Stomach (tissue), 9 donors: Measurements from ENCODE around the gene TEPSIN. TPM values are rescaled to one million over a fixed set of nuclear protein-coding genes. Genes with fewer than 3 reads are reported as not detected.

Source experiments
- DNase-seq, 2 donors: peaks; one replicate each; pipeline versions ENCODE4 v3.0.0 to v3.0.0-alpha.2; 2013 to 2019
- H3K27ac ChIP-seq, 5 donors: fragments of 200-600 bp in 4 of 5; sonication (generic) in 4 of 5; one replicate each; pipeline ENCODE4 v1.5.1; 2013 to 2019; ENCODE audit warnings: mild to moderate bottlenecking in 1 of 5, moderate library complexity in 1 of 5
- H3K27me3 ChIP-seq, 3 donors: fragments of 200-600 bp; sonication (generic); one replicate each; pipeline ENCODE4 v1.5.1; 2017 to 2019; ENCODE audit warnings: mixed run types in 1 of 3
- H3K36me3 ChIP-seq, 4 donors: fragments of 200-600 bp; sonication (generic); 1 replicate in 3 of 4; 2 replicates in 1 of 4; pipeline ENCODE4 v1.5.1; 2016 to 2019
- H3K4me1 ChIP-seq, 4 donors: fragments of 200-600 bp; sonication (generic); one replicate each; pipeline ENCODE4 v1.5.1; 2016 to 2019
- H3K4me3 ChIP-seq, 4 donors: fragments of 200-600 bp; sonication (generic) in 3 of 4; one replicate each; pipeline ENCODE4 v1.5.1; 2016 to 2019; ENCODE audit warnings: mild to moderate bottlenecking in 1 of 4
- H3K9me3 ChIP-seq, 4 donors: fragments of 200-600 bp; sonication (generic); one replicate each; pipeline ENCODE4 v1.5.1; 2016 to 2019
- CTCF ChIP-seq, 7 experiments: fragments of 450-650 bp in 4 of 7; fragments of 200-600 bp in 3 of 7; sonication (generic) in 3 of 7; IDR thresholded peaks; one replicate each; pipeline ENCODE4 v1.5.1; 2016 to 2019; ENCODE audit warnings: antibody characterized with exemption in 7 of 7, control low read depth in 2 of 7, mild to moderate bottlenecking in 1 of 7
- EP300 ChIP-seq: sonication (generic); formaldehyde crosslinking; IDR thresholded peaks from one replicate; pipeline ENCODE4 v1.6.1; 2017; ENCODE audit warnings: antibody characterized with exemption
- POLR2A ChIP-seq, 4 donors: fragments of 450-650 bp; IDR thresholded peaks; one replicate each; pipeline ENCODE4 v1.6.1; 2016; ENCODE audit warnings: antibody characterized with exemption in 4 of 4, control low read depth in 2 of 4, mild to moderate bottlenecking in 1 of 4, moderate library complexity in 1 of 4
- POLR2AphosphoS5 ChIP-seq, 3 donors: sonication (generic); formaldehyde crosslinking; IDR thresholded peaks; one replicate each; pipeline ENCODE4 v1.6.1; 2016; ENCODE audit warnings: antibody characterized with exemption in 3 of 3
- WGBS, 5 donors: extraction: QIAGEN DNeasy Blood & Tissue Kit in 3 of 5; methylation state at CpG; one replicate each; pipeline versions ENCODE4 v1.1.5 to v1.1.7; 2013 to 2018; 5-methylcytosine and 5-hydroxymethylcytosine counted together
- intact Hi-C: fragments of 100-400 bp; cut with DNase I; formaldehyde crosslinking; loops from one replicate; pipeline ENCODE4 v1.15.1; 2023; ENCODE audit warnings: low total_unique reads
- polyA plus RNA-seq, 3 donors: library from polyadenylated mRNA; stranded (reverse); fragments of 200-250 nt; gene quantifications; one replicate each; pipeline ENCODE4 v1.2.3, GENCODE V29; 2013
- total RNA-seq, 5 donors: library from RNA; depleted of rRNA; stranded (reverse); fragments of >200 nt; gene quantifications; one replicate each; pipeline versions ENCODE4 v1.1.0 to v1.2.3, GENCODE V29; 2014 to 2016
- donor health status: healthy with polysubstance abuse.
- donor health status: Bipolar disorder and iron deficiency.
- donor health status: healthy.

Gene TEPSIN
- total and polyA plus RNA-seq, 8 donors: 9.4 to 295 (median 21.4) TPM

DNA sequence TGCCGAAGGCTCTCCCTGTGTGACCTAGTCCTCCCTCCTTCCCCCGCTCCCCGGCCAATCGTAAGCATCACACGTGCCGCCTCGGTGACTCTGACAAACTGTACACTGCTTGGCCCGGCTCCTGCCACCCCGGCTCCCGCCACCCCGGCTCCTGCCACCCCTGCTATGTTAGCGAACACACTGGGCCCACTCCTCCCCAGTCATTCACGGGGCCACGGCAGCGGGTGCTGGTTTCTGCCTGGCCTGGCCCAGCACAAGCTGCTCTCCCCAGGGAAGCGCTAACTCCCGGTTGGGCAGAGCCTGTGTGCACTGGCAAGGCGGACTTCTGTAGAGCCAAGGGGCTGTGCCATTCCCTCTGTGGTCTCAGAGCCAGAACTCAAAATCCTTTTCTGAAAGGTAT, 22.2 kb upstream of the TEPSIN start:
- Histone ChIP-seq H3K9me3 (no peaks in the 10 kb centered on the region), H3K36me3 (peaks cover 80 to 100% (median 96%) of the 10 kb centered on the region in 4 donors), H3K4me3 (no peak overlapping the region), H3K27me3 (no peaks in the 10 kb centered on the region), H3K27ac (no peak overlapping the region), H3K4me1 (peaks cover 0 to 8% (median 1%) of the 10 kb centered on the region in 4 donors)
- TF ChIP-seq EP300 (no peak), POLR2AphosphoS5 (IDR thresholded peaks at IDR 0.05) (no peak), POLR2A (IDR thresholded peaks at IDR 0.05) (no peak), CTCF (IDR thresholded peaks at IDR 0.05) (no peak)
- no peak for DNase-seq
- intact Hi-C loops: no loop called here
- WGBS, 5 donors: 91 to 95% (median 93%) methylated on average over 18 of the region's 18 CpGs

DNA sequence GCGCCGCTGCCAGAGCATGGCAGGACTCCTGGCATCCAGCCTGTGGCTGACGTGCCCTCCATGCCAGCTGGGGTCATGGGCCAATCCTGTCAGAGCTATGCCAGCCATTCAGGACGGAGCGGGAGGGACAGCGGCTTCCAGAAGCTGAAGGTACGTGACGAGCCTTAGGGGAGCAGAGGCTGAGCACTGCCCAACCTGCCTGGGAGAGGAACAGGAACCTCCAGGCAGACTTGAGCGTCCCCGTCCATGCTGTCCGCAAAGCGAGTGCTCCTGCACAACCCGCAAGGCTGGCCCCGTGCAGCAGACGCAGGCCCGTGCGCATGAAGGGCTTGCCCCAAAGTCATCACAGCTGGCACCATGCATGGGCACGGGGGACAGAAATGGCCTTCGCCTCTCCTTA, 21.8 kb upstream of the TEPSIN start:
- 89 to 95% (median 91%) methylated on average over 14 to 19 of the region's 19 CpGs for WGBS, 5 donors
- Histone ChIP-seq H3K4me3 (no peak overlapping the region), H3K36me3 (peaks cover 76 to 97% (median 93%) of the 10 kb centered on the region in 4 donors), H3K27me3 (no peaks in the 10 kb centered on the region), H3K9me3 (no peaks in the 10 kb centered on the region), H3K4me1 (peaks cover 4 to 13% (median 6%) of the 10 kb centered on the region in 4 donors), H3K27ac (no peak overlapping the region)
- intact Hi-C loops: no loop called here
- TF ChIP-seq POLR2AphosphoS5 (IDR thresholded peaks at IDR 0.05): no peak
- TF ChIP-seq CTCF (IDR thresholded peaks at IDR 0.05): no peak
- TF ChIP-seq POLR2A (IDR thresholded peaks at IDR 0.05): no peak
- no peak for TF ChIP-seq EP300
- no peak for DNase-seq

- DNase-seq: no peak
- Histone ChIP-seq H3K4me3 (no peak overlapping the region), H3K27ac (no peak overlapping the region), H3K9me3 (no peaks in the 10 kb centered on the region), H3K4me1 (peaks cover 8 to 18% (median 10%) of the 10 kb centered on the region in 4 donors), H3K27me3 (no peaks in the 10 kb centered on the region), H3K36me3 (peaks cover 71 to 92% (median 88%) of the 10 kb centered on the region in 4 donors)
- 92 to 96% (median 94%) methylated on average over 9 to 17 of the region's 17 CpGs for whole genome bisulfite sequencing, 5 donors
- intact Hi-C loops: no loop called here
- TF ChIP-seq EP300 (no peak), CTCF (IDR thresholded peaks at IDR 0.05) (no peak), POLR2A (IDR thresholded peaks at IDR 0.05) (no peak), POLR2AphosphoS5 (IDR thresholded peaks at IDR 0.05) (no peak)
Measured at GRCh38 chr17:81260171-81260570, 21.3 kb upstream of the TEPSIN start.

DNA sequence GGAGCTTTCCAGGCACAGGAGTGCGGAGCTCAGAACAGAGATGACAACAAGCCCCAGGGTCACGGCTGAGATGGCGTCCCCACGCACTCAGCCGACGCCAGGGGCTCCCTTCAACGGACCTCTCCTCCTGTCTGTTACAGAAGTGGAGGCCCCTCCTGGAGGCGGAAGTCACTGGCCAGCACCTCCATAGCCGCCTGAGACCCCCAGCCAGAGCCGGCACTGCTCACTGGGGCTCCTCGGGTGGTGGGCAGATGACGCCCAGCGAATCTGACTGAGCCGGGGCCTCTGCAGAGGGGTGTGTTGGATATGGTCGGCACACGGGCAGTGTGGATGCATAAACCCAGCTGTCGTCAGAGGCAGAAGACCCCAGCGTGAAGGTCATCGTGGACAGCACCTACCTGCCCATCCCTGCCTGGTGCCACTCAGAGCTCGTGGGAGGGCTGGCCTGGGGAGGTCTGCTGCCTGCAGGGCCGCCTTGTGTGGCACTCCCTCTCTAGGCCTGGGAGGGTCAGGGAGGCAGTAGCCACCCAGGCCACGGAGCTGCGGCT, 20.3 kb upstream of the TEPSIN start:
- DNase-seq: no peak
- Histone ChIP-seq H3K4me3 (no peak overlapping the region), H3K27me3 (no peaks in the 10 kb centered on the region), H3K36me3 (peaks cover 63 to 82% (median 77%) of the 10 kb centered on the region in 4 donors), H3K4me1 (peaks cover 11 to 26% (median 20%) of the 10 kb centered on the region in 4 donors), H3K27ac (no peak overlapping the region), H3K9me3 (no peaks in the 10 kb centered on the region)
- TF ChIP-seq EP300: no peak
- TF ChIP-seq CTCF (IDR thresholded peaks at IDR 0.05): no peak
- no peak for TF ChIP-seq POLR2AphosphoS5 (IDR thresholded peaks at IDR 0.05)
- no peak for TF ChIP-seq POLR2A (IDR thresholded peaks at IDR 0.05)
- WGBS, 5 donors: 92 to 95% (median 94%) methylated on average over 6 to 23 of the region's 23 CpGs
- intact Hi-C loops: loop anchor here (5.0 kb wide), 1 partner anchor 343 kb away; no protein-coding TSS in a partner anchor
